HUES6 (cell line): ENCODE measurements around the gene IFT88.

Experiments
- H3K27ac ChIP-seq: 2 replicates; pipeline ENCODE4 v1.7.0; 2013; ENCODE audit warnings: low read depth, mild to moderate bottlenecking, low read length, inconsistent platforms
- H3K27me3 ChIP-seq: 2 replicates; pipeline ENCODE4 v1.6.1; 2013; ENCODE audit warnings: low read length; ENCODE audit not compliant: control insufficient read depth, insufficient read depth
- H3K36me3 ChIP-seq: 2 replicates; pipeline ENCODE4 v1.6.1; 2013; ENCODE audit warnings: low read length; ENCODE audit not compliant: control insufficient read depth, insufficient read depth
- H3K4me1 ChIP-seq: 2 replicates; pipeline ENCODE4 v1.6.1; 2013; ENCODE audit warnings: low read length; ENCODE audit not compliant: control insufficient read depth, insufficient read depth
- H3K4me3 ChIP-seq: 2 replicates; pipeline ENCODE4 v1.5.1; 2013; ENCODE audit warnings: low read depth, low read length
- H3K9ac ChIP-seq: one replicate; pipeline ENCODE4 v1.6.1; 2013; ENCODE audit warnings: mild to moderate bottlenecking, low read length
- H3K9me3 ChIP-seq: 2 replicates; pipeline ENCODE4 v1.6.1; 2013; ENCODE audit warnings: low read depth, low read length; ENCODE audit not compliant: control insufficient read depth, insufficient read depth

The IFT88 gene

GRCh38 chr13:20636079-20636478 lies 69.1 kb downstream of the IFT88 start:
- Histone ChIP-seq H3K4me1 (no peaks in the 10 kb centered on the region), H3K27me3 (no peaks in the 10 kb centered on the region)

GRCh38 chr13:20637811-20638210 lies 70.9 kb downstream of the IFT88 start:
- Histone ChIP-seq H3K36me3 (no peaks in the 10 kb centered on the region), H3K9me3 (no peaks in the 10 kb centered on the region)

More at GRCh38 chr13:20636079-20636478, 69.1 kb downstream of the IFT88 start:
- Histone ChIP-seq H3K36me3 (no peaks in the 10 kb centered on the region), H3K9me3 (no peaks in the 10 kb centered on the region), H3K9ac (no peak overlapping the region), H3K4me3 (no peak overlapping the region), H3K27ac (no peak overlapping the region)

GRCh38 chr13:20647758-20648157 lies 80.8 kb downstream of the IFT88 start:
- Histone ChIP-seq H3K27me3 (no peaks in the 10 kb centered on the region), H3K36me3 (no peaks in the 10 kb centered on the region), H3K27ac (no peak overlapping the region), H3K9me3 (no peaks in the 10 kb centered on the region), H3K4me3 (no peak overlapping the region), H3K4me1 (no peaks in the 10 kb centered on the region), H3K9ac (no peak overlapping the region)

More at GRCh38 chr13:20637811-20638210, 70.9 kb downstream of the IFT88 start:
- Histone ChIP-seq H3K27ac (no peak overlapping the region), H3K9ac (no peak overlapping the region), H3K27me3 (no peaks in the 10 kb centered on the region), H3K4me3 (no peak overlapping the region), H3K4me1 (no peaks in the 10 kb centered on the region)

GRCh38 chr13:20652946-20653345 lies 86.0 kb downstream of the IFT88 start:
- H3K9ac ChIP-seq = no peak overlapping the region
- no peaks in the 10 kb centered on the region for H3K27me3 ChIP-seq
- H3K36me3 ChIP-seq = no peaks in the 10 kb centered on the region
- H3K4me1 ChIP-seq = no peaks in the 10 kb centered on the region
- H3K27ac ChIP-seq = no peak overlapping the region
- no peak overlapping the region for H3K4me3 ChIP-seq
- no peaks in the 10 kb centered on the region for H3K9me3 ChIP-seq

GRCh38 chr13:20654156-20654555 lies 87.2 kb downstream of the IFT88 start:
- Histone ChIP-seq H3K36me3 (no peaks in the 10 kb centered on the region), H3K4me3 (no peak overlapping the region), H3K27me3 (no peaks in the 10 kb centered on the region), H3K9me3 (no peaks in the 10 kb centered on the region), H3K4me1 (no peaks in the 10 kb centered on the region), H3K27ac (no peak overlapping the region), H3K9ac (no peak overlapping the region)

- Histone ChIP-seq H3K9me3 (no peaks in the 10 kb centered on the region), H3K4me1 (no peaks in the 10 kb centered on the region), H3K36me3 (no peaks in the 10 kb centered on the region), H3K4me3 (no peak overlapping the region), H3K27me3 (no peaks in the 10 kb centered on the region), H3K9ac (no peak overlapping the region), H3K27ac (no peak overlapping the region)
These were observed 91.6 kb downstream of the IFT88 start for GRCh38 chr13:20658451-20659040.

- Histone ChIP-seq H3K27ac (no peak overlapping the region), H3K36me3 (no peaks in the 10 kb centered on the region), H3K4me3 (no peak overlapping the region), H3K4me1 (no peaks in the 10 kb centered on the region), H3K9me3 (no peaks in the 10 kb centered on the region), H3K27me3 (no peaks in the 10 kb centered on the region), H3K9ac (no peak overlapping the region)
These were observed 97.4 kb downstream of the IFT88 start for GRCh38 chr13:20664351-20664750.

GRCh38 chr13:20666948-20667347 lies 100.0 kb downstream of the IFT88 start:
- Histone ChIP-seq H3K9me3 (no peaks in the 10 kb centered on the region), H3K27ac (no peak overlapping the region), H3K9ac (no peak overlapping the region), H3K4me1 (no peaks in the 10 kb centered on the region), H3K36me3 (no peaks in the 10 kb centered on the region), H3K4me3 (no peak overlapping the region), H3K27me3 (no peaks in the 10 kb centered on the region)

- no peaks in the 10 kb centered on the region for H3K4me1 ChIP-seq
- no peaks in the 10 kb centered on the region for H3K27me3 ChIP-seq
- H3K9ac ChIP-seq = no peak overlapping the region
- no peak overlapping the region for H3K27ac ChIP-seq
- H3K9me3 ChIP-seq = no peaks in the 10 kb centered on the region
- no peak overlapping the region for H3K4me3 ChIP-seq
- no peaks in the 10 kb centered on the region for H3K36me3 ChIP-seq
These were observed 101.0 kb downstream of the IFT88 start for GRCh38 chr13:20667857-20668437.

- Histone ChIP-seq H3K27ac (no peak overlapping the region), H3K27me3 (no peaks in the 10 kb centered on the region)
These were observed 102.2 kb downstream of the IFT88 start for GRCh38 chr13:20669162-20669561.

GRCh38 chr13:20671789-20672188 lies 104.8 kb downstream of the IFT88 start:
- no peaks in the 10 kb centered on the region for H3K4me1 ChIP-seq
- no peak overlapping the region for H3K27ac ChIP-seq
- no peaks in the 10 kb centered on the region for H3K9me3 ChIP-seq
- no peak overlapping the region for H3K4me3 ChIP-seq
- H3K27me3 ChIP-seq = no peaks in the 10 kb centered on the region
- no peaks in the 10 kb centered on the region for H3K36me3 ChIP-seq
- H3K9ac ChIP-seq = no peak overlapping the region

More at GRCh38 chr13:20669162-20669561, 102.2 kb downstream of the IFT88 start:
- Histone ChIP-seq H3K36me3 (no peaks in the 10 kb centered on the region), H3K9ac (no peak overlapping the region), H3K9me3 (no peaks in the 10 kb centered on the region), H3K4me3 (no peak overlapping the region), H3K4me1 (no peaks in the 10 kb centered on the region)
